Suppressor macrophage (primary cell): Measurements from ENCODE around the gene PLA2G3.

ENCODE experiments used
- DNase-seq, 4 experiments: peaks; one replicate each; pipeline ENCODE4 v3.0.0-alpha.2; 2020 to 2022

PLA2G3 gene

DNA sequence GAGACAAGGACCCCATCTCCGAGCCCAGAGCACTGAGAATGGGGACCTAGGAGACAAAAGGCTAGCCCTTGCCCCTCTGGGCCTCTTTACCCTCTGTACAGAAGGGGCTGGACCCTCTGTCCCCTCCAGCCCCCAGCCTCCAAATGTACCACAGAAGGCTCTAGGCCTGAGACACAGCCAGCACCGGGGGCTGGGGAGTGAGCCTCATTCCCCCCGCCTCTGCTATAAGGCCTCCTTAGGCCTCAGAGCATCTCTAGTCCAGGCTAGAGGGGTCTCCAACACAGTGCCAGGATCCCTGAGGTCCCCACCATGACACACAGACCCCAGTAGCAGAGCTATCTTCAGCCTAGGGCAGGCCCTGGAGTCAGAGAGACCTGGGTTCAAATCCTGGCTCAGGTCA is 54.4 kb downstream of the PLA2G3 start:
- no peak for DNase-seq

DNA sequence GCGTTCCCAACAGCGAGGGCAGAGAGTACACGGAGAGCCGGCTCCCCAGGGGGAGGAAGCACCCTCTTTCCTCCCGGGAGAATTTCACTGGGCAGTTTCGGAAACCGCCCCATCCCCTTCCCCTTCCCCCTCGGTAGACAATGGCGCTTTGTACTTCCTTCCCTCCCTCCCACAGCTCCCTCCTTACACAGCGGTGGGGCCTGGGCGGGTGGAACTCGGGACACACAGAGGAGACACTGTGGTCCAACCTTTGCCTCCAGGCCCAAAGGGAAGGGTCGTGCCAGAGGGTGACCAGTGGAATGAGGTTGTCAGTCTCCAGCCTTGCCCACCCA is 54.8 kb downstream of the PLA2G3 start:
- DNase-seq = peak in 3 of 4 experiments; percentile 66 to 75 (median 72)

DNA sequence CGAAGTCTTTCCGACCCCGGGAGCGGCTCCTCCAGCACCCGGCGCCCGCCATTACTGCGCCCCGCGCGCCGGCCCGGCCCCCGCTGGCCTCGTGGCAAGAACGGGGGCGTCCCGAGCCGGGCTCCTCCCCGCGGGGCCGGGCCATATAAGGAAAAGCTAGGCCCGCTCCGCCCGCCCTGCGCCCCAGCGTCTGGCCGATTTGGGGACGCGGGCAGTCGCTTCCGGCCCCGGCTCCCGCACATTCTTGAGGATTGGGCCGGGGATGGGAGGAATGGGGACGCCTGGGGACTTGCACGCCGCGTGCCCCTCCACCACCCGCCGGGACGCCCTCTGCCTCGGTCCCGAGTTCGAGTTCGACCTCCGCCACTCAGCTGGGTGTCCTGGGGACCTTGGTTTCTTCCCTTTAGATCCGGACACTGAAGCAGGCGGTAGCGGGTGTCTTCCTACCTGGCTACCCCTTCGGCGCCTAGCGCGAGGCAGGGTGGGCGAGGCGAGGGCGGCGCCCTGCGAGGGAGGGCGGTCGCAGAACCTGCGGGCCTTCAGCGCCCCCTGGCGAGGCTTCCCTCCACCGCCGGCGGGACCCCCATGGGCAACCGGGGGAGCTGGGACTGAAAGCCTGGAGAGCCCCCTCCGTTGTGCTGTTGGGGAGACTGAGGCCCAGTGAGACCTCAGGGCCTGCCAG is 55.4 kb downstream of the PLA2G3 start:
- peak; percentile 92 to 97 (median 94) for DNase-seq
